ENCODE measurements around the gene SLC35E3.
"Not testable (repeated sequence)": the region's sequence is repeated elsewhere in the genome, so short reads cannot be mapped to it uniquely, and the experiment has no call there.

The SLC35E3 gene

DNA sequence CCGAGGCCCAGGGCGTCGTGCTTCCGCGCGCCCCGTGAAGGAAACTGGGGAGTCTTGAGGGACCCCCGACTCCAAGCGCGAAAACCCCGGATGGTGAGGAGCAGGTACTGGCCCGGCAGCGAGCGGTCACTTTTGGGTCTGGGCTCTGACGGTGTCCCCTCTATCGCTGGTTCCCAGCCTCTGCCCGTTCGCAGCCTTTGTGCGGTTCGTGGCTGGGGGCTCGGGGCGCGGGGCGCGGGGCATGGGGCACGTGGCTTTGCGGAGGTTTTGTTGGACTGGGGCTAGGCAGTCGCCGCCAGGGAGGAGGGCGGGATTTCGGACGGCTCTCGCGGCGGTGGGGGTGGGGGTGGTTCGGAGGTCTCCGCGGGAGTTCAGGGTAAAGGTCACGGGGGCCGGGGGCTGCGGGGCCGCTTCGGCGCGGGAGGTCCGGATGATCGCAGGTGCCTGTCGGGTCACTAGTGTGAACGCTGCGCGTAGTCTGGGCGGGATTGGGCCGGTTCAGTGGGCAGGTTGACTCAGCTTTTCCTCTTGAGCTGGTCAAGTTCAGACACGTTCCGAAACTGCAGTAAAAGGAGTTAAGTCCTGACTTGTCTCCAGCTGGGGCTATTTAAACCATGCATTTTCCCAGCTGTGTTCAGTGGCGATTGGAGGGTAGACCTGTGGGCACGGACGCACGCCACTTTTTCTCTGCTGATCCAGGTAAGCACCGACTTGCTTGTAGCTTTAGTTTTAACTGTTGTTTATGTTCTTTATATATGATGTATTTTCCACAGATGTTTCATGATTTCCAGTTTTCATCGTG lies 62.6 kb downstream of the SLC35E3 start:
- peak overlapping the region; percentile 97 for H3K4me3 ChIP-seq (ENCODE audit: low read depth, low read length)
- TF ChIP-seq CTCF (IDR thresholded peaks at IDR 0.05; ENCODE audit: low read depth, low read length, missing control alignments), result no peak
- H3K27ac ChIP-seq, result peak overlapping the region; percentile 84
- H3K27me3 ChIP-seq (replicated peaks), result no peaks in the 10 kb centered on the region
- peak; percentile 84 for DNase-seq
- H3K36me3 ChIP-seq (replicated peaks), result peaks cover 30% of the 10 kb centered on the region
- in situ Hi-C loops (cut with HindIII; ENCODE audit: low pct_ligation_motif_present, low sequenced_read_pairs), result no loop called here

DNA sequence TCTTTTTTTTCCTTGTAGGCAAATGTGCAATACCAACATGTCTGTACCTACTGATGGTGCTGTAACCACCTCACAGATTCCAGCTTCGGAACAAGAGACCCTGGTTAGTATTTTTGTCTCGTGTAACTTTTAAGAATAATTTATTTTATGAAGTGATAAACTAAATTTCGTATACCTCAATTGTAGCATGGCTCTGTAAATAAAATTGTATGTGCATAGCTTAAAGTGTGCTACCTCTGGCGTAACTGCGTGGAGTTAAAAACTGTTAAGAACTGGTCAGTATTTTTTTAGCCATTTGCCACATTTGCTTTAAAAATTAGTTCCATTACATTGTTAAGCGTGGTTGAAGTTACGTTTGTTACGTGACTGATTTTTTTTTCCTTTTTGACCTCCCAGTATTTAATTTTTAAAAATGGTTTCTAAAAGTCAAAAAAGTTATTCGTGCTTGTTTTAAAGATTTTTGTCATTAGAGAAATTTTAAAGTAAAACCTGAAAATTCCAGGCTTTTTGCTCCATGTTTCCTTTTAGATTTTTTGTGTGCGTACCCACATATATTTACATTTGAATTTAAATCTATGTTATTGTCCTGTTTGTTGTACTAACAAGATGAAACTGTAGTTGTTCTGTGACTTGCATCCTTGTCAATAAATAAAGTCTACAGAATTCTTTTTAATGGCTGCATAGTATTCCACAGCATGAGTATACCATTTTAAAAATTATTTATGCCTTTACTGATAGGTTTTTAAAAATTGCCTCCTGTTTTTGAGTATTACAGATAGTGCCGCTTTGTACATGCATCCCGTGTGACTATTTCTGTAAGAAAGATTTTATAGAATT lies 63.4 kb downstream of the SLC35E3 start:
- no peak for DNase-seq
- in situ Hi-C loops (cut with HindIII; ENCODE audit: low pct_ligation_motif_present, low sequenced_read_pairs), result no loop called here

DNA sequence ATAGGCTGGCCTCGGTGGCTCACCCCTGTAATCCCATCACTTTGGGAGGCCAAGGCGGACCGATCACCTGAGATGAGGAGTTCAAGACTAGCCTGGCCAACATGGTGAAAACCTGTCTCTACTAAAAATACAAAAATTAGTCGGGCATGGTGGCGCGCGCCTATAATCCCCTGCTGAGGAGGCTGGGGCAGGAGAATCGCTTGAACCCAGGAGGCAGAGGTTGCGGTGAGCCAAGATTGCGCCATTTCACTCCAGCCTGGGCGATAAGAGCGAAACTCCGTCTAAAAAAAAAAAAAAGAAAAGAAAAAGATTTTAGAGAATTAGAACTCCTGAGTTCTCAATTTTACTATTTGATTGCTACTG lies 64.0 kb downstream of the SLC35E3 start:
- Histone ChIP-seq H3K4me3 (ENCODE audit: low read depth, low read length) (peak overlapping the region; percentile 97), H3K36me3 (replicated peaks) (peaks cover 44% of the 10 kb centered on the region)
- H3K27me3 ChIP-seq (replicated peaks); DNase-seq; in situ Hi-C loops (cut with HindIII; ENCODE audit: low pct_ligation_motif_present, low sequenced_read_pairs); H3K27ac ChIP-seq: not testable (repeated sequence)

More for the DNA sequence above, 63.4 kb downstream of the SLC35E3 start:
- H3K36me3 ChIP-seq (replicated peaks), result peaks cover 38% of the 10 kb centered on the region
- H3K4me3 ChIP-seq (ENCODE audit: low read depth, low read length), result peak overlapping the region; percentile 97
- H3K27ac ChIP-seq, result peak overlapping the region; percentile 84
- H3K27me3 ChIP-seq (replicated peaks), result no peaks in the 10 kb centered on the region
- TF ChIP-seq CTCF (IDR thresholded peaks at IDR 0.05; ENCODE audit: low read depth, low read length, missing control alignments), result no peak

DNA sequence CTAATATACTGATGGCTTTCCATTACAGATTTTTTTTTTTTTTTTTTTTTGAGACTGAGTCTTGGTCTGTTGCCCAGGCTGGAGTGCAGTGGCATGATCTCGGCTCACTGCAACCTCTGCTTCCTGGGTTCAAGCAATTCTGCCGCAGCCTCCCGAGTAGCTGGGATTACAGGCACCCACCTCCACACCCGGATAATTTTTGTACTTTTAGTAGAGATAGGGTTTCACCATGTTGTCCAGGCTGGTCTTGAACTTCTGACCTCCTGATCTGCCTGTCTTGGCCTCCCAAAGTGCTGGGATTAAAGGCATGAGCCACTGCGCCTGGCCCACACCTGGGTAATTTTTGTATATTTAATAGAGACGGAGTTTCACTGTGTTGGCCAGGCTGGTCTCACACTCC lies 65.6 kb downstream of the SLC35E3 start:
- H3K4me3 ChIP-seq (ENCODE audit: low read depth, low read length); H3K27ac ChIP-seq; H3K27me3 ChIP-seq (replicated peaks); in situ Hi-C loops (cut with HindIII; ENCODE audit: low pct_ligation_motif_present, low sequenced_read_pairs); DNase-seq: not testable (repeated sequence)
- peaks cover 53% of the 10 kb centered on the region for H3K36me3 ChIP-seq (replicated peaks)

DNA sequence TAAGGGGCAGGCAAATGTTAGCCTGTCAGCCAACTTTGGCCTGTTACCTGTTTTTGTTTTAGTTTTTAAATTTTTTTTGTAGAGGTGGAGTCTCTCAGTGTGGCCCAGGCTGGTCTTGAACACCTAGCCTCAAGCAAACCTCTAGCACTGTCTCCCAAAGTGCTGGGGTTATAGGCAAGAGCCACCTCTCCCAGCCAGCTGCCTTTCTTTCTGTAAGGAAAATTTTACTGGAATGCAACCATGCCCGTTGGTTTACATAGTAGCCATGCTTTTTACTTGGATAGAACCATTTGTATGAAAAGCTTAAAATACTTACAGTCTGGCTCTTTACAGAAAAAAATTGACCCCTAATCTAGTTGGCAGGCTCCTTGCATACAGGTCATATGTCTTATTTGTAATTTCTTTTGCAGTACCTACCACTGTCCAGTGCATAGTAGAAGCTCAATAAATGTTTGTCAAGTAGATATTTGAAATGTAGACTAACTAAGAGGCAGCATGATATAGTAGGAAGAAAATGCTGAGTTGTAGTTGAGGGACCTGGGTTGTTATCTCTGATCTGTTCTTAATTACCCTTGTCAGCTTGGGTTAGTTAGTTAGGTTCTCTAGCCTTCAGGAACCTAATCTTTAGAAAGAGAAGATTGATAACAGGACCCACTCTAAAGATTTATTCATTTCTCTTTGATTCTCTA lies 66.7 kb downstream of the SLC35E3 start:
- DNase-seq, result no peak
- Histone ChIP-seq H3K36me3 (replicated peaks) (peaks cover 63% of the 10 kb centered on the region), H3K27ac (no peak overlapping the region), H3K27me3 (replicated peaks) (no peaks in the 10 kb centered on the region), H3K4me3 (ENCODE audit: low read depth, low read length) (no peak overlapping the region)
- TF ChIP-seq CTCF (IDR thresholded peaks at IDR 0.05; ENCODE audit: low read depth, low read length, missing control alignments), result no peak
- in situ Hi-C loops (cut with HindIII; ENCODE audit: low pct_ligation_motif_present, low sequenced_read_pairs), result no loop called here

DNA sequence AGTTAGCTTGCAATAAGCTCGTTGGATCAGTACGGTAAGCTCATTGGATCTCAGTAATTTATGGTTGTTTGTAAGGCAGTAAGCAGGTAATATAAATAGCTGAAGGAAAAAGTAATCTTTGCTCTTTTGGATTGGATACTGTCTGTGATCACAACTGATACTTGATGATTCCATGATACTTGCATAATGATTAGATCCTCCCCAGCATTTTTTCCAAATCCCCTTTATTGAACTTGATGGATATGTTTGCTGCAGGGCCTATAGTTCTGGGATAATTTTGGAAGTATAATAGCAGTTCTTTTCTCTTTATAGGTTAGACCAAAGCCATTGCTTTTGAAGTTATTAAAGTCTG lies 67.2 kb downstream of the SLC35E3 start:
- H3K27me3 ChIP-seq (replicated peaks), result no peaks in the 10 kb centered on the region
- H3K36me3 ChIP-seq (replicated peaks), result peaks cover 66% of the 10 kb centered on the region
- H3K27ac ChIP-seq, result no peak overlapping the region
- H3K4me3 ChIP-seq (ENCODE audit: low read depth, low read length), result no peak overlapping the region
- no peak for TF ChIP-seq CTCF (IDR thresholded peaks at IDR 0.05; ENCODE audit: low read depth, low read length, missing control alignments)
- DNase-seq, result no peak
- in situ Hi-C loops (cut with HindIII; ENCODE audit: low pct_ligation_motif_present, low sequenced_read_pairs), result no loop called here
